Measurements from ENCODE around the gene SMCO4. TPM values are rescaled to one million over a fixed set of nuclear protein-coding genes. Genes with fewer than 3 reads are reported as not detected.

Gene SMCO4
- total and polyA plus RNA-seq, 2 experiments from 2014 or later: 36.1 to 60.9 TPM

DNA sequence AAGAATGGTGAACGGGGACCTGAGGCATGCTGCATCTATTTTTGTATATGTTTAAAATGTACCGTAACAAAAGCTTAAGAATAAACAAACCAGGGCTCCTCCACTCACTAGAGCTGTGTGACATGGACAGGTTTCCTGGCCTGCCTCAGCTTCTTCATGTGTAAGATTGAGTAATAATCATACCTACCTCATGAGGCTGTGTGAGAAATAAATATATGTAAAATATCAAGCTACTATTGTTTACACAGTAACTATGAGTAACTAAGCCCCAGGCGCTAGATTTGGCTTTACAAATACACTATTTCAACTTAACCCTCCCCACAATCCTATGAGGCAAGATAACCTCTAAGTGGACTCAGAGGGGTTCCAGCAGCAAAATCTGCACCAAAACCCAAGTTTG is 66.4 kb downstream of the SMCO4 start:
- Histone ChIP-seq H3K79me2 (no peaks in the 10 kb centered on the region), H3K4me3 (no peak overlapping the region), H3K36me3 (replicated peaks; ENCODE audit: insufficient read depth, low read depth) (no peaks in the 10 kb centered on the region), H3K27ac (no peak overlapping the region), H3K4me2 (no peak overlapping the region), H3K9me3 (ENCODE audit: low read depth) (no peaks in the 10 kb centered on the region), H3K9me2 (replicated peaks; ENCODE audit: insufficient read depth) (no peaks in the 10 kb centered on the region), H3K4me1 (ENCODE audit: insufficient read depth) (no peaks in the 10 kb centered on the region), H3K27me3 (no peaks in the 10 kb centered on the region), H2AFZ (no peak overlapping the region), H4K20me1 (ENCODE audit: insufficient read depth, poor library complexity, severe bottlenecking) (no peaks in the 10 kb centered on the region)
- TF ChIP-seq, protein P1, sequence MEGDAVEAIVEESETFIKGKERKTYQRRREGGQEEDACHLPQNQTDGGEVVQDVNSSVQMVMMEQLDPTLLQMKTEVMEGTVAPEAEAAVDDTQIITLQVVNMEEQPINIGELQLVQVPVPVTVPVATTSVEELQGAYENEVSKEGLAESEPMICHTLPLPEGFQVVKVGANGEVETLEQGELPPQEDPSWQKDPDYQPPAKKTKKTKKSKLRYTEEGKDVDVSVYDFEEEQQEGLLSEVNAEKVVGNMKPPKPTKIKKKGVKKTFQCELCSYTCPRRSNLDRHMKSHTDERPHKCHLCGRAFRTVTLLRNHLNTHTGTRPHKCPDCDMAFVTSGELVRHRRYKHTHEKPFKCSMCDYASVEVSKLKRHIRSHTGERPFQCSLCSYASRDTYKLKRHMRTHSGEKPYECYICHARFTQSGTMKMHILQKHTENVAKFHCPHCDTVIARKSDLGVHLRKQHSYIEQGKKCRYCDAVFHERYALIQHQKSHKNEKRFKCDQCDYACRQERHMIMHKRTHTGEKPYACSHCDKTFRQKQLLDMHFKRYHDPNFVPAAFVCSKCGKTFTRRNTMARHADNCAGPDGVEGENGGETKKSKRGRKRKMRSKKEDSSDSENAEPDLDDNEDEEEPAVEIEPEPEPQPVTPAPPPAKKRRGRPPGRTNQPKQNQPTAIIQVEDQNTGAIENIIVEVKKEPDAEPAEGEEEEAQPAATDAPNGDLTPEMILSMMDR (IDR thresholded peaks at IDR 0.05; ENCODE audit: poor library complexity): no peak
- TF ChIP-seq EZH2 (IDR thresholded peaks at IDR 0.05; ENCODE audit: borderline replicate concordance): no peak
- TF ChIP-seq EZH2phosphoT487 (IDR thresholded peaks at IDR 0.05; ENCODE audit: low read depth, severe bottlenecking, unreplicated experiment): no peak
- WGBS (ENCODE audit: low lambda C conversion rate, missing lambda C conversion rate): 69% methylated on average over 3 of the region's 3 CpGs
- no peak for DNase-seq (ENCODE audit: low spot score)

DNA sequence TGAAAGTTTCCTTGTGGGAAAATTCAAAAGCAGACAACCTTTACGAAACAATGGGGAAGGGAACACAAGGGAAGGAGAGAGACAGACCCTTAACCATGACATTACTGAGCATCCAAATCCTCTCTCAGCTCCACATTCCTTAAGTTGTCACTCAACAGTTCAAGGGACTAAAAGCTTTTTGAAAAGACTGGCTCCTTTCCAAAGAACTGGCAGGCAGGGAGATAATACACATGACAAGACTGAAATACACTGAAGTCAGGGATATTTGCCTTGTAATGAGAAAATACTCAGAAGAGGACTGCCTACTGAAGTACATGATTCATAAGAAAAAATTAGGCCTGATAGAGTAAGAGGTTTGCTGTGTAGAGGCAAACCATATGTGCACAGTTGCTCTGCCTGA is 69.1 kb downstream of the SMCO4 start:
- TF ChIP-seq, protein P1 (IDR thresholded peaks at IDR 0.05; ENCODE audit: poor library complexity): no peak
- TF ChIP-seq EZH2phosphoT487 (IDR thresholded peaks at IDR 0.05; ENCODE audit: low read depth, severe bottlenecking, unreplicated experiment) (no peak), EZH2 (IDR thresholded peaks at IDR 0.05; ENCODE audit: borderline replicate concordance) (no peak)
- H3K9me3 ChIP-seq (ENCODE audit: low read depth): no peaks in the 10 kb centered on the region
- no peak for DNase-seq (ENCODE audit: low spot score)
- 96% methylated on average over 1 of the region's 1 CpG for WGBS (ENCODE audit: low lambda C conversion rate, missing lambda C conversion rate)
- no peaks in the 10 kb centered on the region for H3K9me2 ChIP-seq (replicated peaks; ENCODE audit: insufficient read depth)
- no peak overlapping the region for H3K27ac ChIP-seq
- H3K27me3 ChIP-seq: no peaks in the 10 kb centered on the region
- no peak overlapping the region for H3K4me3 ChIP-seq
- no peak overlapping the region for H2AFZ ChIP-seq
- H3K79me2 ChIP-seq: no peaks in the 10 kb centered on the region
- H3K4me2 ChIP-seq: no peak overlapping the region
- no peaks in the 10 kb centered on the region for H4K20me1 ChIP-seq (ENCODE audit: insufficient read depth, poor library complexity, severe bottlenecking)
- H3K4me1 ChIP-seq (ENCODE audit: insufficient read depth): no peaks in the 10 kb centered on the region
- H3K36me3 ChIP-seq (replicated peaks; ENCODE audit: insufficient read depth, low read depth): no peaks in the 10 kb centered on the region

DNA sequence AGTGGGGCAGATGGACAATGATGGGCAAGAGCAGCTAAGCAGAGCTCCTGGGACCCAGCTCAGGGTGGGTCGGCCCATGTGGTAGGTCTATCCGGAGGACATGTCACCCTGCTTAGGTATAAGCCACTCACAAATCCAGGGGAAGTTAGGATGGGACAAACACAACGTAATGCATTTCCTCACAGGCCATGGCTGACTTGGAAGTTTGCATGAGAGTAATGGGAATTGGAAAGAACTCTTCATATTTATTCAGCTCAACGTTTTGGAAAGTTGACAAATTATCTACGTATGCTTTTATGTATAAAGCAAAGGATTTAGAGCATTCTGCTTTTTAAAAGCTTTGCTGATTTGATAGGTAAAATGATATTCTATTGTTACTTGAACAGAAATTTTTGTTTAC is 74.9 kb downstream of the SMCO4 start:
- no peaks in the 10 kb centered on the region for H3K9me3 ChIP-seq (ENCODE audit: low read depth)
- H3K4me2 ChIP-seq: no peak overlapping the region
- 76% methylated on average over 5 of the region's 5 CpGs for WGBS (ENCODE audit: low lambda C conversion rate, missing lambda C conversion rate)
- no peaks in the 10 kb centered on the region for H4K20me1 ChIP-seq (ENCODE audit: insufficient read depth, poor library complexity, severe bottlenecking)
- no peaks in the 10 kb centered on the region for H3K4me1 ChIP-seq (ENCODE audit: insufficient read depth)
- no peak overlapping the region for H3K27ac ChIP-seq
- no peaks in the 10 kb centered on the region for H3K9me2 ChIP-seq (replicated peaks; ENCODE audit: insufficient read depth)
- TF ChIP-seq, protein P1 (IDR thresholded peaks at IDR 0.05; ENCODE audit: poor library complexity): no peak
- TF ChIP-seq EZH2 (IDR thresholded peaks at IDR 0.05; ENCODE audit: borderline replicate concordance) (no peak), EZH2phosphoT487 (IDR thresholded peaks at IDR 0.05; ENCODE audit: low read depth, severe bottlenecking, unreplicated experiment) (no peak)
- H3K36me3 ChIP-seq (replicated peaks; ENCODE audit: insufficient read depth, low read depth): no peaks in the 10 kb centered on the region
- no peak overlapping the region for H3K4me3 ChIP-seq
- H3K79me2 ChIP-seq: no peaks in the 10 kb centered on the region
- no peaks in the 10 kb centered on the region for H3K27me3 ChIP-seq
- no peak overlapping the region for H2AFZ ChIP-seq
- no peak for DNase-seq (ENCODE audit: low spot score)

DNA sequence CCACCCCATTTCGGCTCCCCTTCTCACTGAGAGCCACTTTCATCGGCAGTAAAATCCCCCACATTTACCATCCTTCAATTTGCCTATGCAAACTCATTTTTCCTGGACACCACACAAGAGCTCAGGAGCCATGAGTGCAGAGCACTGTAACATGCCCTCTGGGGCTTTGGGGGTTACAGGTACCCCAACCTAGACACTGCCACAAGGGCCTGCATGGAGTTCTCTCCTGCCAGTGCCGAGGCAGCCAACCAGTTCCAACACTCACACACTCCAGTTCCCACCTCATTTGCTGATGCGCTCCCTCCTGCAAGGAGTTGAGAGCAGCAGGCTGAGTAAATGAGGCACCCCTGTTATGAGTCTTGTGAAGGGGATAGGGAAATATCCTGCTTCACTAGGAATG is 76.1 kb downstream of the SMCO4 start:
- Histone ChIP-seq H3K79me2 (no peaks in the 10 kb centered on the region), H3K9me3 (ENCODE audit: low read depth) (no peaks in the 10 kb centered on the region), H3K4me2 (no peak overlapping the region), H3K36me3 (replicated peaks; ENCODE audit: insufficient read depth, low read depth) (no peaks in the 10 kb centered on the region), H3K9me2 (replicated peaks; ENCODE audit: insufficient read depth) (no peaks in the 10 kb centered on the region), H2AFZ (no peak overlapping the region), H3K4me3 (no peak overlapping the region), H3K27ac (no peak overlapping the region), H4K20me1 (ENCODE audit: insufficient read depth, poor library complexity, severe bottlenecking) (no peaks in the 10 kb centered on the region), H3K27me3 (no peaks in the 10 kb centered on the region), H3K4me1 (ENCODE audit: insufficient read depth) (no peaks in the 10 kb centered on the region)
- DNase-seq (ENCODE audit: low spot score): no peak
- WGBS (ENCODE audit: low lambda C conversion rate, missing lambda C conversion rate): 89% methylated on average over 4 of the region's 4 CpGs
- TF ChIP-seq, protein P1 (IDR thresholded peaks at IDR 0.05; ENCODE audit: poor library complexity): no peak
- TF ChIP-seq EZH2phosphoT487 (IDR thresholded peaks at IDR 0.05; ENCODE audit: low read depth, severe bottlenecking, unreplicated experiment) (no peak), EZH2 (IDR thresholded peaks at IDR 0.05; ENCODE audit: borderline replicate concordance) (no peak)
